GM12865 (cell line): ENCODE data around the gene GNB1.
"Not testable (repeated sequence)": the region's sequence is repeated elsewhere in the genome, so short reads cannot be mapped to it uniquely, and the experiment has no call there.

Experiments used
- DNase-seq: peaks from one replicate; pipeline ENCODE4 v3.0.0; 2010; ENCODE audit warnings: low read depth
- H3K4me3 ChIP-seq: 2 replicates; pipeline ENCODE4 v1.5.1; 2011; ENCODE audit warnings: mild to moderate bottlenecking, low read depth, low read length, control low read depth
- CTCF ChIP-seq: IDR thresholded peaks from 2 replicates; pipeline ENCODE4 v1.5.1; 2011; ENCODE audit warnings: low read length, control low read depth, low read depth, inconsistent platforms; ENCODE audit not compliant: insufficient read depth; ENCODE audit errors: missing control alignments

GNB1 gene

DNA sequence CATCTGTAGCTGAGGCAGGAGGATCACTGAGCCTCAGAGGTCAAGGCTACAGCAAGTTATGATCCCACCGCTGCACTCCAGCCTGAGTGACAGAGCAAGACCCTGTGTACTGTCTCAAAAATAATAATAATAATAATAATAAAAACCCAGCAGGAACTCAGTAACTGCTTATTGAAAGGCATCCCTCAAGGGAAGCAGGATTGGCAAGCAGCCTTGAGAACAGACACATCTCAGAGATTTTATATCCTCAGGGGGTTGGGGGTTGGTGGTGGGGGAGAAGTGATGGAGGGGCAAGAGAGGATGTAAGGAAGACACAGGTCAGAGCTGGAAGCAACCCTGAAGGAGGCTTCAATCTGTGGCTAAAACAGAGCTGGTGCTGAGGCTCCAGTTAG, 29.6 kb downstream of the GNB1 start:
- DNase-seq = no peak
- TF ChIP-seq CTCF = no peak
- H3K4me3 ChIP-seq = no peak overlapping the region

- not testable (repeated sequence) for H3K4me3 ChIP-seq
These were observed 30.8 kb downstream of the GNB1 start for GRCh38 chr1:1859970-1860697.

GRCh38 chr1:1858382-1859086, 32.4 kb downstream of the GNB1 start:
- TF ChIP-seq CTCF = no peak
- no peak for DNase-seq
- no peak overlapping the region for H3K4me3 ChIP-seq

More at GRCh38 chr1:1859970-1860697, 30.8 kb downstream of the GNB1 start:
- DNase-seq = not testable (repeated sequence)

DNA sequence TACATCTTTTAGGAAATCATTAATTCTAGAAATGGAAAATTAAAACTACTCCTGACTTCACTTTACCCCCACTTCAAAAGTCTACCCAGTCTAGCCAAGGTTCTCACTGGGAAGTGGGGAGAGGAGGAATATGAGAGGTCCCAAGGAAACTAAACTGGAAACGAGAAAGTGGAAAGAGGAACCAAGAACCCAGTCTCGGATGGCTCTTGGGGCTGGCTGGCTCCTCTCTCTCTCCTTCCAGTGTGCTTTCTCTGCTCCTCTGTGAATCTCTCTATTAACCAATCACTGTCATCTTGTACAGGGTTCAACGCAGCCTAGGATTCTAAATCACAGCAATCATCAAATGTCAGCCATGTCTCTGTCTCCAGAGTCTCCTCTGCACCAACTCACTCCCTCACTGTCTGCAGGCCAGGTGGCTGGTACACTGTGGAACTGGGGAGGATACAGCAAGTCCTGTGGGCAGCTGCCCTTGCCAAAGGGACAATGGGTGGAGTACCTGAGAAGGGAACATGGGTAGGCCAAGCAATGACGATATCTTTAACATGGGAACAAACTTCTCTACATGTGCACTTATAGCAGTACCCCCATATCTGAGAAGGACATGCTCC, 33.7 kb downstream of the GNB1 start:
- TF ChIP-seq CTCF = no peak
- H3K4me3 ChIP-seq = no peak overlapping the region
- DNase-seq = no peak

DNA sequence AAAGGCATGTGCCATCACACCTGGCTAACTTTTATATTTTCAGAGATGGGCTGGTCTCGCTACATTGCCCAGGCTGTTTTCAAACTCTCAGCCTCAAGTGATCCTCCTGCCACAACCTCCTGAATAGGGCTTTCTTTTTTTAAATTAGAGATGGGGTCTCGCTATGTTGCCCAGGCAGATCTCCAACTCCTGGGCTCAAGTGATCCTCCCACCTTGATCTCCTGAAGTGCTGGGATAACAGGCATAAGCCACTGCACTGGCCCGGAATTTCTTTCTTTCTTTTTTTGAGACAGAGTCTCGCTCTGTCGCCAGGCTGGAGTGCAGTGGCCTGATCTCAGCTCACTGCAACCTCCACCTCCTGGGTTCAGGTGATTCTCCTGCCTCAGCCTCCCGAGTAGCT, 34.7 kb downstream of the GNB1 start:
- not testable (repeated sequence) for H3K4me3 ChIP-seq, DNase-seq

- TF ChIP-seq CTCF = no peak
- no peak overlapping the region for H3K4me3 ChIP-seq
- DNase-seq = no peak
These were observed 37.2 kb downstream of the GNB1 start for GRCh38 chr1:1853593-1854257.

GRCh38 chr1:1852619-1853414, 38.1 kb downstream of the GNB1 start:
- no peak overlapping the region for H3K4me3 ChIP-seq
- no peak for TF ChIP-seq CTCF
- DNase-seq = no peak
